ENCODE measurements around the gene S100PBP. TPM values are rescaled to one million over a fixed set of nuclear protein-coding genes. Genes with fewer than 3 reads are reported as not detected.

The S100PBP gene
- total and polyA plus RNA-seq, 2 donors from 2014 or later: 14.3 to 40.1 TPM

GRCh38 chr1:32773764-32774463, 43.5 kb upstream of the S100PBP start:
- DNase-seq: peak in 1 of 5 donors; percentile 49
- peaks cover 0 to 7% (median 6%) of the 10 kb centered on the region in 3 donors for H3K36me3 ChIP-seq (ENCODE audit: control insufficient read depth in 2 of 3, insufficient read depth in 3 of 3, low read length in 3 of 3)
- H3K27me3 ChIP-seq (ENCODE audit: control insufficient read depth, insufficient read depth, low read length): no peaks in the 10 kb centered on the region
- intact Hi-C loops (cut with DNase I): loop anchor here (5.0 kb wide), 1 partner anchor 62 kb away; no protein-coding TSS in a partner anchor
- no peak overlapping the region for H3K27ac ChIP-seq (ENCODE audit: low read depth in 2 of 2, low read length in 2 of 2)
- no peak for FAIRE-seq
- H3K4me3 ChIP-seq (ENCODE audit: low read length in 3 of 3): no peak overlapping the region
- H3K9me3 ChIP-seq (ENCODE audit: control insufficient read depth in 2 of 3, insufficient read depth in 1 of 3, low read length in 3 of 3): no peaks in the 10 kb centered on the region
- H3K4me1 ChIP-seq (ENCODE audit: control insufficient read depth in 2 of 3, insufficient read depth in 2 of 3, low read depth in 1 of 3, low read length in 3 of 3): no peaks in the 10 kb centered on the region
- TF ChIP-seq CTCF (IDR thresholded peaks at IDR 0.05; ENCODE audit: borderline replicate concordance, extremely low read depth, insufficient read depth): no peak
- no peak overlapping the region for H3K9ac ChIP-seq (ENCODE audit: low read length in 3 of 3)

- Histone ChIP-seq H3K4me3 (ENCODE audit: low read length in 3 of 3) (no peak overlapping the region), H3K36me3 (ENCODE audit: control insufficient read depth in 2 of 3, insufficient read depth in 3 of 3, low read length in 3 of 3) (peaks cover 0 to 11% (median 7%) of the 10 kb centered on the region in 3 donors), H3K27ac (ENCODE audit: low read depth in 2 of 2, low read length in 2 of 2) (no peak overlapping the region), H3K9ac (ENCODE audit: low read length in 3 of 3) (no peak overlapping the region), H3K27me3 (ENCODE audit: control insufficient read depth, insufficient read depth, low read length) (no peaks in the 10 kb centered on the region), H3K9me3 (ENCODE audit: control insufficient read depth in 2 of 3, insufficient read depth in 1 of 3, low read length in 3 of 3) (no peaks in the 10 kb centered on the region), H3K4me1 (ENCODE audit: control insufficient read depth in 2 of 3, insufficient read depth in 2 of 3, low read depth in 1 of 3, low read length in 3 of 3) (no peaks in the 10 kb centered on the region)
- intact Hi-C loops (cut with DNase I): loop anchor here (5.0 kb wide), 1 partner anchor 62 kb away; no protein-coding TSS in a partner anchor
- no peak for TF ChIP-seq CTCF (IDR thresholded peaks at IDR 0.05; ENCODE audit: borderline replicate concordance, extremely low read depth, insufficient read depth)
- no peak for FAIRE-seq
- peak in 1 of 5 donors; percentile 33 for DNase-seq
These were observed 43.0 kb upstream of the S100PBP start for GRCh38 chr1:32774464-32774808.

DNA sequence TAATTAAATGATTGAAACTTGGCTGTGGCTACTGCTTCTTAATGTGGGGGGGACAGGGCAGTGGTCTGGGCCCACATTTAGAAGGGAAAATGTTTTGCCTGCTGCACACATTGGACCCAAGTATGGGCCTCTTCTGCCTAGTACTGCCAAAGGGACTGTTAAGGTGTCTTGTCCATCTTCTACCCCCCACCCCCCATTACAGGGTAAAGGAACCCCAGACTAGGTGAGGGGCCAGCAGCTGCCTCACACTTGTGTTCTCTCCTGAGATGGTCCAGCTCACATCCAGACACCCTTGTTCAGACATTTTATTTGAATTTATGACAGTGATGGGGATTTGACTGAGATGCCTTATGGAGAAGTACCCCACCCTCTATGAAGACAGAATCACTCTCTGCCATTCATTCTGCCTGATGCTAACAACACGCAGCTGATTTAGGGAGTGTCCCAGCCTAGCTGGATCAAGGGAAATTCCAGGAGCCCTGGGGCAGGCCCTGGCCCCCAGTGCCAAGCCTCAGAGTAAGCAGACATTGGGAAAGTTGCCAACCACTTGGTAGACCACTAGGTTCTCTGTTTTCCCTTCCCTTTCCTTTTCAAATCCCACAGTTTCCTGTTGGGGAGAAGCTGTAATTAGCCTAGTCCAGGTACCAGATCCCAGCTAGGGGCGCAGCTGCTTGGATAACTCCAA, 42.4 kb upstream of the S100PBP start:
- no peak overlapping the region for H3K4me3 ChIP-seq (ENCODE audit: low read length in 3 of 3)
- H3K27ac ChIP-seq (ENCODE audit: low read depth in 2 of 2, low read length in 2 of 2): no peak overlapping the region
- DNase-seq (peak in 1 of 5 donors; percentile 58), FAIRE-seq (no peak)
- intact Hi-C loops (cut with DNase I): loop anchor here (5.0 kb wide), 1 partner anchor 63 kb away; no protein-coding TSS in a partner anchor
- no peaks in the 10 kb centered on the region for H3K4me1 ChIP-seq (ENCODE audit: control insufficient read depth in 2 of 3, insufficient read depth in 2 of 3, low read depth in 1 of 3, low read length in 3 of 3)
- peaks cover 0 to 16% (median 7%) of the 10 kb centered on the region in 3 donors for H3K36me3 ChIP-seq (ENCODE audit: control insufficient read depth in 2 of 3, insufficient read depth in 3 of 3, low read length in 3 of 3)
- no peaks in the 10 kb centered on the region for H3K9me3 ChIP-seq (ENCODE audit: control insufficient read depth in 2 of 3, insufficient read depth in 1 of 3, low read length in 3 of 3)
- TF ChIP-seq CTCF (IDR thresholded peaks at IDR 0.05; ENCODE audit: borderline replicate concordance, extremely low read depth, insufficient read depth): no peak
- H3K27me3 ChIP-seq (ENCODE audit: control insufficient read depth, insufficient read depth, low read length): no peaks in the 10 kb centered on the region
- no peak overlapping the region for H3K9ac ChIP-seq (ENCODE audit: low read length in 3 of 3)
